Measurements from ENCODE around the gene PRKAG2. TPM values are rescaled to one million over a fixed set of nuclear protein-coding genes. Genes with fewer than 3 reads are reported as not detected.

Gene PRKAG2
- total and polyA plus RNA-seq, 8 donors: 7.4 to 16.7 (median 9.2) TPM

GRCh38 chr7:151565541-151565940, 311.4 kb downstream of the PRKAG2 start:
- FAIRE-seq (no peak), DNase-seq (no peak), ATAC-seq (no peak)
- Histone ChIP-seq H3K27me3 (no peaks in the 10 kb centered on the region), H3K4me1 (no peaks in the 10 kb centered on the region), H3K4me3 (no peak overlapping the region), H3K36me3 (peaks cover 0 to 12% (median 0%) of the 10 kb centered on the region in 3 donors), H3K27ac (no peak overlapping the region), H3K9me3 (no peaks in the 10 kb centered on the region)
- intact Hi-C loops (cut with DNase I): no loop called here
- WGBS, 2 donors: 85 to 86% methylated on average over 9 of the region's 9 CpGs
- no peak for TF ChIP-seq CTCF (IDR thresholded peaks at IDR 0.05)

- intact Hi-C loops (cut with DNase I): no loop called here
- Histone ChIP-seq H3K27me3 (no peaks in the 10 kb centered on the region), H3K4me1 (no peaks in the 10 kb centered on the region), H3K27ac (no peak overlapping the region), H3K36me3 (peaks cover 0 to 35% (median 0%) of the 10 kb centered on the region in 3 donors), H3K4me3 (no peak overlapping the region), H3K9me3 (no peaks in the 10 kb centered on the region)
- no peak for FAIRE-seq
- no peak for DNase-seq
- no peak for ATAC-seq
- WGBS, 2 donors: 92 to 93% methylated on average over 9 of the region's 9 CpGs
- TF ChIP-seq CTCF (IDR thresholded peaks at IDR 0.05): no peak
Measured at GRCh38 chr7:151560243-151560642, 316.7 kb downstream of the PRKAG2 start.

- intact Hi-C loops (cut with DNase I): no loop called here
- no peak for TF ChIP-seq CTCF (IDR thresholded peaks at IDR 0.05)
- DNase-seq (no peak), ATAC-seq (no peak), FAIRE-seq (no peak)
- no peak overlapping the region for H3K27ac ChIP-seq
- no peaks in the 10 kb centered on the region for H3K9me3 ChIP-seq
- H3K4me3 ChIP-seq: no peak overlapping the region
- H3K36me3 ChIP-seq: peaks cover 0 to 35% (median 0%) of the 10 kb centered on the region in 3 donors
- 68 to 73% methylated on average over 5 of the region's 5 CpGs for WGBS, 2 donors
- no peaks in the 10 kb centered on the region for H3K27me3 ChIP-seq
- H3K4me1 ChIP-seq: no peaks in the 10 kb centered on the region
Measured at GRCh38 chr7:151559557-151560183, 317.2 kb downstream of the PRKAG2 start.

GRCh38 chr7:151558575-151558974, 318.3 kb downstream of the PRKAG2 start:
- no peaks in the 10 kb centered on the region for H3K4me1 ChIP-seq
- ATAC-seq: no peak
- 85 to 87% methylated on average over 6 of the region's 6 CpGs for WGBS, 2 donors
- H3K36me3 ChIP-seq: peaks cover 0 to 29% (median 0%) of the 10 kb centered on the region in 3 donors
- no peak overlapping the region for H3K27ac ChIP-seq
- no peaks in the 10 kb centered on the region for H3K9me3 ChIP-seq
- TF ChIP-seq CTCF (IDR thresholded peaks at IDR 0.05): no peak
- no peak overlapping the region for H3K4me3 ChIP-seq
- no peak for FAIRE-seq
- no peaks in the 10 kb centered on the region for H3K27me3 ChIP-seq
- intact Hi-C loops (cut with DNase I): no loop called here
- DNase-seq: no peak

GRCh38 chr7:151556592-151556991, 320.3 kb downstream of the PRKAG2 start:
- ATAC-seq (no peak), DNase-seq (no peak), FAIRE-seq (no peak)
- Histone ChIP-seq H3K27ac (no peak overlapping the region), H3K4me3 (no peak overlapping the region), H3K9me3 (no peaks in the 10 kb centered on the region), H3K36me3 (peaks cover 0 to 23% (median 0%) of the 10 kb centered on the region in 3 donors), H3K27me3 (no peaks in the 10 kb centered on the region), H3K4me1 (peaks cover 0 to 17% (median 5%) of the 10 kb centered on the region in 3 donors)
- intact Hi-C loops (cut with DNase I): no loop called here
- no peak for TF ChIP-seq CTCF (IDR thresholded peaks at IDR 0.05)
- 96 to 97% methylated on average over 12 of the region's 12 CpGs for WGBS, 2 donors
